ENCODE measurements around the gene LRRC3C.

GRCh38 chr17:39965017-39965699 is 37.6 kb downstream of the LRRC3C start:
- TF ChIP-seq CTCF (IDR thresholded peaks at IDR 0.05) (no peak), POLR2A (IDR thresholded peaks at IDR 0.05) (no peak)
